ENCODE results near the gene GTF2I.

GRCh38 chr7:74615933-74616780 is 41.4 kb upstream of the GTF2I start:
- TF ChIP-seq CTCF (conservative IDR thresholded peaks at IDR 0.05; ENCODE audit: low read depth, low read length) (no peak), EZH2 (IDR thresholded peaks at IDR 0.05; ENCODE audit: low read length, unreplicated experiment) (no peak)

Measured in PC-3 (cell line).